Panc1 (cell line): ENCODE results near the gene IL11. TPM values are rescaled to one million over a fixed set of nuclear protein-coding genes. Genes with fewer than 3 reads are reported as not detected.

ENCODE experiments used
- ATAC-seq: fragments of 200-7000 bp; cut with Tn5 transposase; 2 replicates; pipeline ENCODE4 v1.9.1; 2020; ENCODE audit warnings: mild to moderate bottlenecking, moderate library complexity
- BruUV-seq: library from RNA; stranded (reverse); fragments of 400-500 nt; replicated peaks from 2 replicates; lab custom pipeline; 2021; lab: Mats Ljungman, UMichigan
- CTCF ChIA-PET: fragments of 300-600 bp; sonication (Branson Sonifier 250); formaldehyde crosslinking; loops from one replicate; lab custom pipeline; 2022; ENCODE audit warnings: antibody characterized with exemption; lab: Charles Lee
- POLR2A ChIA-PET: fragments of 300-600 bp; sonication (Branson Sonifier 250); formaldehyde crosslinking; loops from one replicate; lab custom pipeline; 2022; ENCODE audit warnings: antibody characterized with exemption; lab: Charles Lee
- DNase-seq: peaks from one replicate; pipeline ENCODE4 v3.0.0-alpha.2; 2010; ENCODE audit warnings: low read depth, low spot score
- H3K27ac ChIP-seq: 2 replicates; pipeline ENCODE4 v1.5.1; 2011; ENCODE audit warnings: mild to moderate bottlenecking, low read length, inconsistent platforms
- H3K27me3 ChIP-seq: fragments of 200-500 bp; sonication (Bioruptor generic); 2 replicates; pipeline ENCODE4 v1.6.0; 2014; ENCODE audit warnings: low read length, inconsistent platforms; ENCODE audit not compliant: control insufficient read depth, insufficient read depth
- H3K36me3 ChIP-seq: fragments of 200-500 bp; sonication (Bioruptor generic); 2 replicates; pipeline ENCODE4 v1.5.1; 2014; ENCODE audit warnings: inconsistent platforms, mild to moderate bottlenecking, low read length, moderate library complexity; ENCODE audit not compliant: control insufficient read depth, insufficient read depth
- H3K4me1 ChIP-seq: 2 replicates; pipeline ENCODE4 v1.5.1; 2011; ENCODE audit warnings: inconsistent platforms, mild to moderate bottlenecking, low read length, moderate library complexity; ENCODE audit not compliant: control insufficient read depth, insufficient read depth
- H3K4me3 ChIP-seq, 2 experiments: 2 replicates each; pipeline ENCODE4 v1.5.1; 2011 to 2012; ENCODE audit warnings: low read depth in 2 of 2, low read length in 2 of 2, mild to moderate bottlenecking in 2 of 2, inconsistent platforms in 1 of 2, moderate library complexity in 1 of 2
- H3K9me3 ChIP-seq: fragments of 200-500 bp; sonication (Bioruptor generic); 2 replicates; pipeline ENCODE4 v1.5.1; 2014; ENCODE audit warnings: low read depth, mild to moderate bottlenecking, inconsistent platforms, low read length, moderate library complexity; ENCODE audit not compliant: control insufficient read depth, insufficient read depth
- POLR2AphosphoS5 ChIP-seq: IDR thresholded peaks from 2 replicates; pipeline ENCODE4 v1.6.1; 2012; ENCODE audit warnings: mild to moderate bottlenecking, low read depth, low read length, moderate library complexity
- SIN3A ChIP-seq: IDR thresholded peaks from 2 replicates; pipeline ENCODE4 v1.6.1; 2012; ENCODE audit warnings: low read depth, mild to moderate bottlenecking, low read length, moderate library complexity, borderline replicate concordance; ENCODE audit not compliant: insufficient read depth
- TCF7L2 ChIP-seq: IDR thresholded peaks from 2 replicates; pipeline ENCODE4 v1.6.1; 2011; ENCODE audit warnings: mild to moderate bottlenecking, low read depth, low read length, inconsistent platforms
- in situ Hi-C: cut with HindIII; loops from 2 replicates; pipeline ENCODE4 v1.10.0; 2016; ENCODE audit warnings: low sequenced_read_pairs, low pct_unique_long_range_greater_than_20kb
- intact Hi-C: fragments of 100-400 bp; cut with micrococcal nuclease; formaldehyde crosslinking; loops from one replicate; pipeline ENCODE4 v1.10.0; 2022; ENCODE audit not compliant: unreplicated experiment
- total RNA-seq: library from RNA; stranded (reverse); gene quantifications from one replicate; pipeline ENCODE4 v1.2.1, GENCODE V29; 2021; ENCODE audit not compliant: unreplicated experiment
- TF ChIP-seq, protein P1 (sequence below), 2 experiments: IDR thresholded peaks; 2 replicates each; pipeline ENCODE4 v1.6.1; 2011 to 2012; ENCODE audit warnings: low read depth in 2 of 2, control low read depth in 1 of 2, low read length in 1 of 2, mild to moderate bottlenecking in 1 of 2, moderate library complexity in 1 of 2; ENCODE audit not compliant: insufficient read depth in 1 of 2
- TF ChIP-seq, protein P2 (sequence below): fragments of 450-650 bp; IDR thresholded peaks from 2 replicates; pipeline ENCODE4 v1.5.1; 2017; ENCODE audit warnings: mild to moderate bottlenecking

The IL11 gene
- total RNA-seq, 1 experiment from 2014 or later: 4.4 TPM

DNA sequence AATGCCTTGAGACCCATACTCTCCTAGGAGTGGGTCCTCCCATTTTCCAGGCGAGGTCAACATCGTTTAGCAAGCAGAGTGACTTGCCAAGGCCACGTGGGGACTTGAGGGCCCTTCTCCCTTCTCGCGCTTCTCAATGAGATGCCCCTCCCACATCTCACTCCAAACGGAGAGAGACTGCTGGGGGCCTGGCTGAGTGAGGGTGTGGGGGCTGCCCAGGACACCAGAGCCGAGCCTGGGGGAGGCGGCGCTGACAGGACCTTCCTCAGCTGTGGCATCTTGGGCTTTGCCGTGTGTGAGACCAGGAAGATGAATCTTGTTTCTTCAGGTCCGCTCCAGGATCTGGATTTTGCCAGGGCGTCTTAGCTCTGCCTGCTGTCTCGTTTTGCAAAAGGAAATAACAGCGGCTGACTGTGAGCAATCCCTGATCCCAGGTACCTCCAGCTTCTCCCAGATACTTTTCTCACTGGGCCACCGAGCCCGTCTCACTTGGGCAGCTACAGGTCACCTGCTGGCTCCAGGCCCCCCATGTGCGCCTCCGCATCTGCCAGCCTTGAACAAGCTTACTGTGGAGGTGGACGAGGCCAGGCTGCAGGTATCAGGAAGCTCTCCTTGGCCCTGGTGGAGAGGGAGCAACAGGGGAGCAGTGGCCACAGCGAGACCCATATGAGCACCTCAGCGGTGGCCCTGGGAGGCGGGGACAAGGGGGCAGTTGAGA lies 21.8 kb downstream of the IL11 start:
- no peaks in the 10 kb centered on the region for H3K27me3 ChIP-seq
- no peaks in the 10 kb centered on the region for H3K36me3 ChIP-seq
- in situ Hi-C loops: no loop called here
- CTCF ChIA-PET: interaction anchor here (0.7 to 1.7 kb wide), 2 partner anchors 47 to 144 kb away, joined by 7 read pairs; no protein-coding TSS in a partner anchor
- no TSS peak for BruUV-seq
- POLR2A ChIA-PET: interaction anchor here (2.3 kb wide), 1 partner anchor 9 kb away, joined by 24 read pairs; the partner anchor contains the start of gene KMT5C
- TF ChIP-seq, protein P1, sequence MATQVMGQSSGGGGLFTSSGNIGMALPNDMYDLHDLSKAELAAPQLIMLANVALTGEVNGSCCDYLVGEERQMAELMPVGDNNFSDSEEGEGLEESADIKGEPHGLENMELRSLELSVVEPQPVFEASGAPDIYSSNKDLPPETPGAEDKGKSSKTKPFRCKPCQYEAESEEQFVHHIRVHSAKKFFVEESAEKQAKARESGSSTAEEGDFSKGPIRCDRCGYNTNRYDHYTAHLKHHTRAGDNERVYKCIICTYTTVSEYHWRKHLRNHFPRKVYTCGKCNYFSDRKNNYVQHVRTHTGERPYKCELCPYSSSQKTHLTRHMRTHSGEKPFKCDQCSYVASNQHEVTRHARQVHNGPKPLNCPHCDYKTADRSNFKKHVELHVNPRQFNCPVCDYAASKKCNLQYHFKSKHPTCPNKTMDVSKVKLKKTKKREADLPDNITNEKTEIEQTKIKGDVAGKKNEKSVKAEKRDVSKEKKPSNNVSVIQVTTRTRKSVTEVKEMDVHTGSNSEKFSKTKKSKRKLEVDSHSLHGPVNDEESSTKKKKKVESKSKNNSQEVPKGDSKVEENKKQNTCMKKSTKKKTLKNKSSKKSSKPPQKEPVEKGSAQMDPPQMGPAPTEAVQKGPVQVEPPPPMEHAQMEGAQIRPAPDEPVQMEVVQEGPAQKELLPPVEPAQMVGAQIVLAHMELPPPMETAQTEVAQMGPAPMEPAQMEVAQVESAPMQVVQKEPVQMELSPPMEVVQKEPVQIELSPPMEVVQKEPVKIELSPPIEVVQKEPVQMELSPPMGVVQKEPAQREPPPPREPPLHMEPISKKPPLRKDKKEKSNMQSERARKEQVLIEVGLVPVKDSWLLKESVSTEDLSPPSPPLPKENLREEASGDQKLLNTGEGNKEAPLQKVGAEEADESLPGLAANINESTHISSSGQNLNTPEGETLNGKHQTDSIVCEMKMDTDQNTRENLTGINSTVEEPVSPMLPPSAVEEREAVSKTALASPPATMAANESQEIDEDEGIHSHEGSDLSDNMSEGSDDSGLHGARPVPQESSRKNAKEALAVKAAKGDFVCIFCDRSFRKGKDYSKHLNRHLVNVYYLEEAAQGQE (IDR thresholded peaks at IDR 0.05; ENCODE audit: insufficient read depth in 1 of 2, low read depth in 2 of 2, low read length in 1 of 2): no peak
- TF ChIP-seq, protein P2, sequence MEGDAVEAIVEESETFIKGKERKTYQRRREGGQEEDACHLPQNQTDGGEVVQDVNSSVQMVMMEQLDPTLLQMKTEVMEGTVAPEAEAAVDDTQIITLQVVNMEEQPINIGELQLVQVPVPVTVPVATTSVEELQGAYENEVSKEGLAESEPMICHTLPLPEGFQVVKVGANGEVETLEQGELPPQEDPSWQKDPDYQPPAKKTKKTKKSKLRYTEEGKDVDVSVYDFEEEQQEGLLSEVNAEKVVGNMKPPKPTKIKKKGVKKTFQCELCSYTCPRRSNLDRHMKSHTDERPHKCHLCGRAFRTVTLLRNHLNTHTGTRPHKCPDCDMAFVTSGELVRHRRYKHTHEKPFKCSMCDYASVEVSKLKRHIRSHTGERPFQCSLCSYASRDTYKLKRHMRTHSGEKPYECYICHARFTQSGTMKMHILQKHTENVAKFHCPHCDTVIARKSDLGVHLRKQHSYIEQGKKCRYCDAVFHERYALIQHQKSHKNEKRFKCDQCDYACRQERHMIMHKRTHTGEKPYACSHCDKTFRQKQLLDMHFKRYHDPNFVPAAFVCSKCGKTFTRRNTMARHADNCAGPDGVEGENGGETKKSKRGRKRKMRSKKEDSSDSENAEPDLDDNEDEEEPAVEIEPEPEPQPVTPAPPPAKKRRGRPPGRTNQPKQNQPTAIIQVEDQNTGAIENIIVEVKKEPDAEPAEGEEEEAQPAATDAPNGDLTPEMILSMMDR: no peak
- TF ChIP-seq POLR2AphosphoS5 (no peak), SIN3A (no peak)
- H3K4me3 ChIP-seq: no peak overlapping the region
- no peaks in the 10 kb centered on the region for H3K9me3 ChIP-seq
- peaks cover 16% of the 10 kb centered on the region for H3K4me1 ChIP-seq
- H3K27ac ChIP-seq: no peak overlapping the region
- ATAC-seq: no peak
- no peak for DNase-seq
- intact Hi-C loops: no loop called here

DNA sequence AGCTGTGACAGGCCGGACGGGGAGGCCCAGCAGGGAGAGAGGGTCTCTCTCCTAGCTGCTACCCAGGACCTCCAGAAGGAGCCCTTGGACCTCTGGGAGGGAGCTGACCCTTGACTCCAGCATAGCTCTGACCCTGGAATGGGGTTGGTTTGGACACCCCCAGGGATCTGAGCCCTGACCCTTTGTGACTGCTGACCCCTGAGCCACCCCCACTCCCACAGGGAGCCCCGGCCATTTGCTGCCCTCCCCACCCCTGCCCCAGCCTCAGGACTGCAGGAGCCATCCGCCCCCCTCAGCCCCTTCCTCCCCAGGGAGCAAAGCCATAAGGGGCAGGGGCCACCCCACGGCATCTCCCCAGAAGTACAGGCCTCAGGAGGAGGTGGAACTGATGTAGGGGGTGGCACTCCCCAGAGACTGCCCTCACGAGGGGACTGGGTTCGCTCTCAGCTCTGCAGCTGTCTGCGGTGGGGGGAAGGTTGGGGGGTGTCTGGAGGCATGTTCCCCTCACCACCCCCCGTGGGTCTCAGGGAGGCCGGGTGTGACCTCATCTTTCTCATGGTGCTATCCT lies 22.7 kb downstream of the IL11 start:
- Histone ChIP-seq H3K4me1 (peaks cover 11% of the 10 kb centered on the region), H3K27me3 (no peaks in the 10 kb centered on the region), H3K9me3 (no peaks in the 10 kb centered on the region), H3K36me3 (no peaks in the 10 kb centered on the region), H3K4me3 (no peak overlapping the region), H3K27ac (no peak overlapping the region)
- POLR2A ChIA-PET: interaction anchor here (0.5 to 2.3 kb wide), 2 partner anchors 8 to 918 kb away, joined by 6 to 24 read pairs; partner anchors contain the start of gene KMT5C
- no TSS peak for BruUV-seq
- in situ Hi-C loops: no loop called here
- intact Hi-C loops: no loop called here
- ATAC-seq (no peak), DNase-seq (no peak)
- no peak for TF ChIP-seq POLR2AphosphoS5
- TF ChIP-seq SIN3A: no peak
- TF ChIP-seq, protein P1 (IDR thresholded peaks at IDR 0.05; ENCODE audit: insufficient read depth in 1 of 2, low read depth in 2 of 2, low read length in 1 of 2): no peak
- TF ChIP-seq, protein P2: no peak
- TF ChIP-seq TCF7L2: no peak
- CTCF ChIA-PET: interaction anchor here (0.5 to 1.7 kb wide), 2 partner anchors 13 to 46 kb away, joined by 6 to 7 read pairs; no protein-coding TSS in a partner anchor
